ENCODE results near the gene MPHOSPH9. TPM values are rescaled to one million over a fixed set of nuclear protein-coding genes. Genes with fewer than 3 reads are reported as not detected.

Gene MPHOSPH9
- polyA plus RNA-seq, 3 donors: 6.3 to 14.1 (median 9.2) TPM

GRCh38 chr12:123199936-123200335 is 33.0 kb downstream of the MPHOSPH9 start:
- H3K27ac Mint-ChIP-seq: peak overlapping the region in 1 of 7 donors; percentile 5
- Histone ChIP-seq H3K9me3 (replicated peaks in 1 of 2; ENCODE audit: control insufficient read depth in 1 of 2, insufficient read depth in 1 of 2, low read length in 2 of 2) (no peaks in the 10 kb centered on the region), H2AFZ (ENCODE audit: insufficient read depth, low read depth, low read length, poor library complexity, severe bottlenecking) (no peak overlapping the region), H3K79me2 (ENCODE audit: insufficient read depth, low read length) (no peaks in the 10 kb centered on the region), H3K27ac (ENCODE audit: low read depth in 1 of 2, low read length in 2 of 2) (no peak overlapping the region), H3K9ac (ENCODE audit: insufficient read depth, low read length, poor library complexity, severe bottlenecking) (no peak overlapping the region), H3K36me3 (replicated peaks in 1 of 2; ENCODE audit: control insufficient read depth in 1 of 2, insufficient read depth in 2 of 2, low read length in 2 of 2) (peaks cover 64 to 91% of the 10 kb centered on the region in 2 donors), H3K4me3 (replicated peaks in 1 of 3; ENCODE audit: low read depth in 2 of 3, low read length in 3 of 3) (no peak overlapping the region), H3K4me2 (replicated peaks; ENCODE audit: extremely low read depth, low read length, poor library complexity, severe bottlenecking) (no peak overlapping the region), H4K20me1 (ENCODE audit: insufficient read depth, low read length) (no peaks in the 10 kb centered on the region), H3K4me1 (ENCODE audit: control insufficient read depth in 1 of 2, insufficient read depth in 2 of 2, low read length in 2 of 2) (no peaks in the 10 kb centered on the region), H3K27me3 (ENCODE audit: control insufficient read depth in 2 of 2, insufficient read depth in 2 of 2, low read length in 2 of 2) (no peaks in the 10 kb centered on the region)
- H3K36me3 Mint-ChIP-seq: peaks cover 56 to 94% of the 10 kb centered on the region in 2 donors
- H3K27me3 Mint-ChIP-seq (ENCODE audit: low read depth in 3 of 3): peaks cover 0 to 2% (median 0%) of the 10 kb centered on the region in 3 donors
- no peak overlapping the region for H3K4me3 Mint-ChIP-seq
- no peaks in the 10 kb centered on the region for H3K9me3 Mint-ChIP-seq
- no peaks in the 10 kb centered on the region for H3K4me1 Mint-ChIP-seq
- intact Hi-C loops (cut with micrococcal nuclease): no loop called here
- no peak for DNase-seq
- WGBS (ENCODE audit: insufficient coverage): no CpG with 5 or more reads among the region's 3 CpGs
- no peak for TF ChIP-seq CTCF (IDR thresholded peaks at IDR 0.05)

- no peak for TF ChIP-seq CTCF (IDR thresholded peaks at IDR 0.05)
- intact Hi-C loops (cut with micrococcal nuclease): no loop called here
- H3K36me3 Mint-ChIP-seq: peaks cover 63 to 90% of the 10 kb centered on the region in 2 donors
- H3K9ac ChIP-seq (ENCODE audit: insufficient read depth, low read length, poor library complexity, severe bottlenecking): no peak overlapping the region
- no peak overlapping the region for H3K4me2 ChIP-seq (replicated peaks; ENCODE audit: extremely low read depth, low read length, poor library complexity, severe bottlenecking)
- no peaks in the 10 kb centered on the region for H4K20me1 ChIP-seq (ENCODE audit: insufficient read depth, low read length)
- H2AFZ ChIP-seq (ENCODE audit: insufficient read depth, low read depth, low read length, poor library complexity, severe bottlenecking): no peak overlapping the region
- H3K79me2 ChIP-seq (ENCODE audit: insufficient read depth, low read length): no peaks in the 10 kb centered on the region
- no peaks in the 10 kb centered on the region for H3K27me3 ChIP-seq (ENCODE audit: control insufficient read depth in 2 of 2, insufficient read depth in 2 of 2, low read length in 2 of 2)
- H3K4me3 ChIP-seq (replicated peaks in 1 of 3; ENCODE audit: low read depth in 2 of 3, low read length in 3 of 3): no peak overlapping the region
- H3K9me3 Mint-ChIP-seq: no peaks in the 10 kb centered on the region
- no peak overlapping the region for H3K4me3 Mint-ChIP-seq
- H3K4me1 Mint-ChIP-seq: no peaks in the 10 kb centered on the region
- no peaks in the 10 kb centered on the region for H3K9me3 ChIP-seq (replicated peaks in 1 of 2; ENCODE audit: control insufficient read depth in 1 of 2, insufficient read depth in 1 of 2, low read length in 2 of 2)
- H3K27ac Mint-ChIP-seq: peak overlapping the region in 1 of 7 donors; percentile 22
- H3K27ac ChIP-seq (ENCODE audit: low read depth in 1 of 2, low read length in 2 of 2): no peak overlapping the region
- WGBS (ENCODE audit: insufficient coverage): 100% methylated on average over 3 of the region's 6 CpGs
- H3K36me3 ChIP-seq (replicated peaks in 1 of 2; ENCODE audit: control insufficient read depth in 1 of 2, insufficient read depth in 2 of 2, low read length in 2 of 2): peaks cover 46 to 84% of the 10 kb centered on the region in 2 donors
- no peak for DNase-seq
- H3K27me3 Mint-ChIP-seq (ENCODE audit: low read depth in 3 of 3): no peaks in the 10 kb centered on the region
- H3K4me1 ChIP-seq (ENCODE audit: control insufficient read depth in 1 of 2, insufficient read depth in 2 of 2, low read length in 2 of 2): no peaks in the 10 kb centered on the region
Measured at GRCh38 chr12:123187637-123188036, 45.3 kb downstream of the MPHOSPH9 start.

Data from CD14-positive monocyte (primary cell).